MM.1S (cell line): Measurements from ENCODE around the gene EDAR.

ENCODE experiments used
- DNase-seq: peaks from one replicate; pipeline ENCODE4 v3.0.0-alpha.2; 2015
- H2AFZ ChIP-seq: fragments of 300-600 bp; sonication (generic); 2 replicates; pipeline ENCODE4 v1.6.0; 2016; ENCODE audit warnings: antibody characterized with exemption, low read length
- H3F3A ChIP-seq: fragments of 300-600 bp; sonication (generic); 2 replicates; pipeline ENCODE4 v1.6.1; 2016; ENCODE audit warnings: mild to moderate bottlenecking, antibody characterized with exemption, low read length, moderate library complexity, mixed read lengths; ENCODE audit not compliant: insufficient read depth
- H3K27ac ChIP-seq: fragments of 300-600 bp; sonication (generic); 2 replicates; pipeline ENCODE4 v1.5.1; 2016; ENCODE audit warnings: mild to moderate bottlenecking, low read length
- H3K27me3 ChIP-seq: fragments of 300-600 bp; sonication (generic); replicated peaks from 2 replicates; pipeline ENCODE4 v1.6.0; 2016; ENCODE audit warnings: low read length; ENCODE audit not compliant: insufficient read depth
- H3K36me3 ChIP-seq: fragments of 300-600 bp; sonication (generic); replicated peaks from 2 replicates; pipeline ENCODE4 v1.6.1; 2016; ENCODE audit warnings: mild to moderate bottlenecking, low read length, mixed read lengths; ENCODE audit not compliant: insufficient read depth
- H3K4me1 ChIP-seq: fragments of 300-600 bp; sonication (generic); 2 replicates; pipeline ENCODE4 v1.6.1; 2016; ENCODE audit warnings: low read length, mixed read lengths
- H3K4me2 ChIP-seq: fragments of 300-600 bp; sonication (generic); 2 replicates; pipeline ENCODE4 v1.6.0; 2016; ENCODE audit warnings: low read depth, low read length
- H3K4me3 ChIP-seq: fragments of 300-600 bp; sonication (generic); 2 replicates; pipeline ENCODE4 v1.5.1; 2016; ENCODE audit warnings: low read length, mixed read lengths
- H3K79me2 ChIP-seq: fragments of 300-600 bp; sonication (generic); 2 replicates; pipeline ENCODE4 v1.6.1; 2016; ENCODE audit warnings: mixed run types, low read length, mixed read lengths
- H3K9ac ChIP-seq: fragments of 300-600 bp; sonication (generic); 2 replicates; pipeline ENCODE4 v1.6.1; 2016; ENCODE audit warnings: low read length, mixed read lengths
- H3K9me2 ChIP-seq: fragments of 300-600 bp; sonication (generic); replicated peaks from 2 replicates; pipeline ENCODE4 v1.6.1; 2016; ENCODE audit warnings: mild to moderate bottlenecking, low read length, mixed read lengths; ENCODE audit not compliant: insufficient read depth
- H3K9me3 ChIP-seq: fragments of 300-600 bp; sonication (generic); replicated peaks from 2 replicates; pipeline ENCODE4 v1.6.1; 2016; ENCODE audit warnings: mild to moderate bottlenecking, low read length, mixed read lengths; ENCODE audit not compliant: insufficient read depth
- H4K20me1 ChIP-seq: fragments of 300-600 bp; sonication (generic); 2 replicates; pipeline ENCODE4 v1.6.1; 2016; ENCODE audit warnings: mild to moderate bottlenecking, low read length, moderate library complexity, mixed read lengths; ENCODE audit not compliant: insufficient read depth
- EZH2 ChIP-seq: fragments of 300-600 bp; sonication (generic); optimal IDR thresholded peaks from 2 replicates; pipeline ENCODE3; 2017; ENCODE audit warnings: low read depth, mild to moderate bottlenecking, antibody characterized with exemption, low read length, mixed read lengths
- EZH2phosphoT487 ChIP-seq: fragments of 300-600 bp; sonication (generic); IDR thresholded peaks from 2 replicates; pipeline ENCODE4 v1.6.1; 2018; ENCODE audit warnings: antibody characterized with exemption, low read length
- TF ChIP-seq, protein P1 (sequence below): fragments of 300-600 bp; sonication (generic); IDR thresholded peaks from 2 replicates; pipeline ENCODE4 v1.5.1; 2016; ENCODE audit warnings: antibody characterized with exemption, low read length, mixed read lengths

The EDAR gene

DNA sequence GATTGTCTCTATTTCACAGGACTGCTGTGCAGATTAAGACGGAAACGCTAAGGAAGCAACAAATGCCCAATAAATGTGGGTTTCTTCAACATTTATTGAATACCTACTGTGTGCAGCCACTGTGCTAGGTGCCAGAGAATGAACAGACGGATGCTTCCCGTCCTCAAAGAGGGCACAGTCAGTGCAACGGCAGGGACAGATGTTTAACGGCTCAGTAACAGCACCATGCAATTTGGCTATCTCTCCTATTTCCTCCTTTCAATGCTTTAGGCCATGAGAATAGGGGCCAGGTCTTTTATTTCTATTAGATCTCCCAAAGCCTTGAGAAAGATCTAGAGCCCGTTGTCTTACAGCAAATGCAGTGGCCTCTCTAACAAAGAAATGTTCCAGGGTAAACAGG, 7.2 kb downstream of the EDAR start:
- Histone ChIP-seq H4K20me1 (no peaks in the 10 kb centered on the region), H3K27me3 (no peaks in the 10 kb centered on the region), H3K4me3 (no peak overlapping the region), H3F3A (no peaks in the 10 kb centered on the region), H2AFZ (no peak overlapping the region), H3K9me2 (no peaks in the 10 kb centered on the region), H3K36me3 (no peaks in the 10 kb centered on the region), H3K27ac (no peak overlapping the region), H3K79me2 (no peaks in the 10 kb centered on the region), H3K4me1 (no peaks in the 10 kb centered on the region), H3K9me3 (no peaks in the 10 kb centered on the region), H3K9ac (no peak overlapping the region), H3K4me2 (no peak overlapping the region)
- TF ChIP-seq, protein P1, sequence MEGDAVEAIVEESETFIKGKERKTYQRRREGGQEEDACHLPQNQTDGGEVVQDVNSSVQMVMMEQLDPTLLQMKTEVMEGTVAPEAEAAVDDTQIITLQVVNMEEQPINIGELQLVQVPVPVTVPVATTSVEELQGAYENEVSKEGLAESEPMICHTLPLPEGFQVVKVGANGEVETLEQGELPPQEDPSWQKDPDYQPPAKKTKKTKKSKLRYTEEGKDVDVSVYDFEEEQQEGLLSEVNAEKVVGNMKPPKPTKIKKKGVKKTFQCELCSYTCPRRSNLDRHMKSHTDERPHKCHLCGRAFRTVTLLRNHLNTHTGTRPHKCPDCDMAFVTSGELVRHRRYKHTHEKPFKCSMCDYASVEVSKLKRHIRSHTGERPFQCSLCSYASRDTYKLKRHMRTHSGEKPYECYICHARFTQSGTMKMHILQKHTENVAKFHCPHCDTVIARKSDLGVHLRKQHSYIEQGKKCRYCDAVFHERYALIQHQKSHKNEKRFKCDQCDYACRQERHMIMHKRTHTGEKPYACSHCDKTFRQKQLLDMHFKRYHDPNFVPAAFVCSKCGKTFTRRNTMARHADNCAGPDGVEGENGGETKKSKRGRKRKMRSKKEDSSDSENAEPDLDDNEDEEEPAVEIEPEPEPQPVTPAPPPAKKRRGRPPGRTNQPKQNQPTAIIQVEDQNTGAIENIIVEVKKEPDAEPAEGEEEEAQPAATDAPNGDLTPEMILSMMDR = no peak
- TF ChIP-seq EZH2 = no peak
- TF ChIP-seq EZH2phosphoT487 = no peak
- no peak for DNase-seq

DNA sequence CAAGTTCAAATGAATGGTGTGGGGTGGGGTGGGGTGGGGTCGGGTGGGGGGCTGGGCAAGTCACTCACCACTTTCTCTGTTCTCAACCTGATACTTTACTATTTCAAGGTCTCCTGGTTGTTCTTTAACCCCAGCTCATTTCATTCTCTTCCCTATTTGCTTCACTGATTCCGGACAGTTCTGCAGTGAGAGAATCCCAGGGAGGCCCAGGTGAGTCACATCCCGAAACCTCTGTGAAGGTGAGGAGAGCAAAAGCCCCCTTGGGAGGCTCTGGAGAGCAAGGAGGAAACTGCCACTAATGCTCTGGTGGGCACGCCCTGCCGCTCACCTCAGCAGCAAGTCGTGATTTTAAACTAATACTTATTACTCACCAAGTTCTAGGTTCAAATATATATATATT, 8.9 kb downstream of the EDAR start:
- Histone ChIP-seq H3F3A (no peaks in the 10 kb centered on the region), H3K9me3 (no peaks in the 10 kb centered on the region), H3K9me2 (no peaks in the 10 kb centered on the region), H3K27ac (no peak overlapping the region), H3K4me1 (peaks cover 9% of the 10 kb centered on the region), H3K36me3 (no peaks in the 10 kb centered on the region), H3K4me2 (no peak overlapping the region), H4K20me1 (no peaks in the 10 kb centered on the region), H3K27me3 (no peaks in the 10 kb centered on the region), H3K79me2 (no peaks in the 10 kb centered on the region), H3K4me3 (no peak overlapping the region), H3K9ac (no peak overlapping the region), H2AFZ (no peak overlapping the region)
- TF ChIP-seq, protein P1 = no peak
- TF ChIP-seq EZH2 = no peak
- no peak for TF ChIP-seq EZH2phosphoT487
- no peak for DNase-seq

DNA sequence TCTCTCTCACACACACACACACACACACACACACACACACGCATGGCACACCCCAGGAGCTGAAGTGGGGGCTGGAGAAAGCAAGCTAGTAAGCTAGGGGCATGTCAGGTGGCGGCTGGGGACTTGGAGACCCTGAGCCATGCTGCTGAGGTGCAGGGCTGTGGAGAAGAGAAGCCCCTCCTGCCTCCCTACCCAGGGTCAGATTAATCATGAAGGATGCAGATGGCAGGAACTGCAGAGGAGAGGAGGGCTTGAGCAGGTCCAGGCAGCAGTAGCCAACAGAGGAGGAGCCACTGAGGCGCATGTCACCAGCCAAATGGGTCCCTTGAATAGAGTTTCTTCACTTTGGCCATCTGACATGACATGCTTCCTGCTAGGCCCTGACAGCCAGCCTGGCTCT, 9.6 kb downstream of the EDAR start:
- H3K36me3 ChIP-seq = no peaks in the 10 kb centered on the region
- no peak overlapping the region for H2AFZ ChIP-seq
- no peak overlapping the region for H3K4me2 ChIP-seq
- DNase-seq = no peak
- H3K27ac ChIP-seq = no peak overlapping the region
- no peak overlapping the region for H3K4me3 ChIP-seq
- H3K9ac ChIP-seq = no peak overlapping the region
- peaks cover 15% of the 10 kb centered on the region for H3K4me1 ChIP-seq
- no peaks in the 10 kb centered on the region for H3K9me3 ChIP-seq
- H3F3A ChIP-seq = no peaks in the 10 kb centered on the region
- H4K20me1 ChIP-seq = no peaks in the 10 kb centered on the region
- no peaks in the 10 kb centered on the region for H3K9me2 ChIP-seq
- TF ChIP-seq, protein P1 = no peak
- TF ChIP-seq EZH2phosphoT487 (no peak), EZH2 (no peak)
- H3K27me3 ChIP-seq = no peaks in the 10 kb centered on the region
- no peaks in the 10 kb centered on the region for H3K79me2 ChIP-seq
